AG09309 (cell line): Measurements from ENCODE around the gene CDKN2B.

Experiments
- DNase-seq: peaks from one replicate; pipeline ENCODE4 v3.0.0-alpha.2; 2010; ENCODE audit warnings: low read depth
- H3K4me3 ChIP-seq: 2 replicates; pipeline ENCODE4 v1.5.1; 2011; ENCODE audit warnings: mild to moderate bottlenecking, low read depth, low read length, moderate library complexity; ENCODE audit not compliant: control insufficient read depth
- CTCF ChIP-seq: IDR thresholded peaks from 2 replicates; pipeline ENCODE4 v1.5.1; 2011; ENCODE audit warnings: mild to moderate bottlenecking, low read depth, low read length, inconsistent platforms; ENCODE audit not compliant: insufficient read depth, control insufficient read depth; ENCODE audit errors: missing control alignments

CDKN2B gene

GRCh38 chr9:21982861-21983560 lies 26.1 kb downstream of the CDKN2B start:
- no peak overlapping the region for H3K4me3 ChIP-seq
- TF ChIP-seq CTCF: no peak
- no peak for DNase-seq

- H3K4me3 ChIP-seq: no peak overlapping the region
- TF ChIP-seq CTCF: no peak
- no peak for DNase-seq
Observed at GRCh38 chr9:21982391-21982790, 26.7 kb downstream of the CDKN2B start.

GRCh38 chr9:21976334-21976875 lies 32.7 kb downstream of the CDKN2B start:
- no peak for DNase-seq
- no peak for TF ChIP-seq CTCF
- no peak overlapping the region for H3K4me3 ChIP-seq

GRCh38 chr9:21974722-21975409 lies 34.2 kb downstream of the CDKN2B start:
- DNase-seq: no peak
- peak overlapping the region; percentile 88 for H3K4me3 ChIP-seq
- TF ChIP-seq CTCF: no peak

GRCh38 chr9:21974343-21974721 lies 34.8 kb downstream of the CDKN2B start:
- DNase-seq: no peak
- no peak for TF ChIP-seq CTCF
- H3K4me3 ChIP-seq: peak overlapping the region; percentile 88

GRCh38 chr9:21972361-21972760 lies 36.7 kb downstream of the CDKN2B start:
- TF ChIP-seq CTCF: no peak
- no peak overlapping the region for H3K4me3 ChIP-seq
- no peak for DNase-seq
